PFSK-1 (cell line): Measurements from ENCODE around the gene ALOX5AP.

Experiments used
- FOXP2 ChIP-seq: optimal IDR thresholded peaks from 2 replicates; pipeline ENCODE3; 2011; ENCODE audit warnings: borderline replicate concordance, control low read depth, inconsistent platforms; ENCODE audit not compliant: insufficient read depth; ENCODE audit errors: extremely low read length, extremely low read depth
- POLR2AphosphoS5 ChIP-seq: IDR thresholded peaks from 2 replicates; pipeline ENCODE4 v1.6.1; 2012; ENCODE audit warnings: low read depth, mild to moderate bottlenecking, control low read depth, low read length, moderate library complexity
- SIN3A ChIP-seq: IDR thresholded peaks from 2 replicates; pipeline ENCODE4 v1.6.1; 2012; ENCODE audit warnings: mild to moderate bottlenecking, low read length, moderate library complexity, borderline replicate concordance; ENCODE audit not compliant: insufficient read depth
- TAF1 ChIP-seq: IDR thresholded peaks from 2 replicates; pipeline ENCODE4 v1.6.1; 2012; ENCODE audit warnings: low read length, control low read depth, borderline replicate concordance; ENCODE audit not compliant: insufficient read depth
- TF ChIP-seq, protein P1 (sequence below), 2 experiments: IDR thresholded peaks; 2 replicates each; pipeline versions ENCODE4 v1.6.1 to v1.8.0; 2011 to 2012; ENCODE audit warnings: low read depth in 2 of 2, low read length in 2 of 2, control low read depth in 1 of 2, inconsistent platforms in 1 of 2, mild to moderate bottlenecking in 1 of 2, moderate library complexity in 1 of 2; ENCODE audit not compliant: insufficient read depth in 1 of 2

The ALOX5AP gene

DNA sequence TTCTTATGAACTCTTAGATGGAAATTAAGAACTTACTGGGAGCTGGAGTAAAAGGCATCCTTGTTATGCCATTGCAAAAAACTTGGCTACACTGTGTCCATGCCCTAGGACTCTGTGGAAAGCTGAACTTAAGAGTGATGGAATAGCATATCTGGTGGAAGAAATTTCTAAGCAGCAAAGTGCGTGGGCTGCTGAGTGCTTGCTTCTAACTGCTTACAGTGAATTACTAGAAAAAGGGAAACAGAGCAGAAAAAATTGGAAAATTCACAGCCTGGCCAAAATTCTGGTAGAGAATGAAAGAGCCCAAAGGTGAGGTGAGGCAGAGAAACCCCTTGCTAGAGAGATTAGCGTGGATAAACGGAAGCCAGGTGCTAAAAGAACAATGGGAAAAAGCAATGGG is 44.3 kb downstream of the ALOX5AP start:
- TF ChIP-seq SIN3A, result no peak
- TF ChIP-seq FOXP2, result no peak
- no peak for TF ChIP-seq TAF1
- TF ChIP-seq, protein P1, sequence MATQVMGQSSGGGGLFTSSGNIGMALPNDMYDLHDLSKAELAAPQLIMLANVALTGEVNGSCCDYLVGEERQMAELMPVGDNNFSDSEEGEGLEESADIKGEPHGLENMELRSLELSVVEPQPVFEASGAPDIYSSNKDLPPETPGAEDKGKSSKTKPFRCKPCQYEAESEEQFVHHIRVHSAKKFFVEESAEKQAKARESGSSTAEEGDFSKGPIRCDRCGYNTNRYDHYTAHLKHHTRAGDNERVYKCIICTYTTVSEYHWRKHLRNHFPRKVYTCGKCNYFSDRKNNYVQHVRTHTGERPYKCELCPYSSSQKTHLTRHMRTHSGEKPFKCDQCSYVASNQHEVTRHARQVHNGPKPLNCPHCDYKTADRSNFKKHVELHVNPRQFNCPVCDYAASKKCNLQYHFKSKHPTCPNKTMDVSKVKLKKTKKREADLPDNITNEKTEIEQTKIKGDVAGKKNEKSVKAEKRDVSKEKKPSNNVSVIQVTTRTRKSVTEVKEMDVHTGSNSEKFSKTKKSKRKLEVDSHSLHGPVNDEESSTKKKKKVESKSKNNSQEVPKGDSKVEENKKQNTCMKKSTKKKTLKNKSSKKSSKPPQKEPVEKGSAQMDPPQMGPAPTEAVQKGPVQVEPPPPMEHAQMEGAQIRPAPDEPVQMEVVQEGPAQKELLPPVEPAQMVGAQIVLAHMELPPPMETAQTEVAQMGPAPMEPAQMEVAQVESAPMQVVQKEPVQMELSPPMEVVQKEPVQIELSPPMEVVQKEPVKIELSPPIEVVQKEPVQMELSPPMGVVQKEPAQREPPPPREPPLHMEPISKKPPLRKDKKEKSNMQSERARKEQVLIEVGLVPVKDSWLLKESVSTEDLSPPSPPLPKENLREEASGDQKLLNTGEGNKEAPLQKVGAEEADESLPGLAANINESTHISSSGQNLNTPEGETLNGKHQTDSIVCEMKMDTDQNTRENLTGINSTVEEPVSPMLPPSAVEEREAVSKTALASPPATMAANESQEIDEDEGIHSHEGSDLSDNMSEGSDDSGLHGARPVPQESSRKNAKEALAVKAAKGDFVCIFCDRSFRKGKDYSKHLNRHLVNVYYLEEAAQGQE (IDR thresholded peaks at IDR 0.05; ENCODE audit: insufficient read depth in 1 of 2, low read depth in 2 of 2, low read length in 2 of 2), result no peak

DNA sequence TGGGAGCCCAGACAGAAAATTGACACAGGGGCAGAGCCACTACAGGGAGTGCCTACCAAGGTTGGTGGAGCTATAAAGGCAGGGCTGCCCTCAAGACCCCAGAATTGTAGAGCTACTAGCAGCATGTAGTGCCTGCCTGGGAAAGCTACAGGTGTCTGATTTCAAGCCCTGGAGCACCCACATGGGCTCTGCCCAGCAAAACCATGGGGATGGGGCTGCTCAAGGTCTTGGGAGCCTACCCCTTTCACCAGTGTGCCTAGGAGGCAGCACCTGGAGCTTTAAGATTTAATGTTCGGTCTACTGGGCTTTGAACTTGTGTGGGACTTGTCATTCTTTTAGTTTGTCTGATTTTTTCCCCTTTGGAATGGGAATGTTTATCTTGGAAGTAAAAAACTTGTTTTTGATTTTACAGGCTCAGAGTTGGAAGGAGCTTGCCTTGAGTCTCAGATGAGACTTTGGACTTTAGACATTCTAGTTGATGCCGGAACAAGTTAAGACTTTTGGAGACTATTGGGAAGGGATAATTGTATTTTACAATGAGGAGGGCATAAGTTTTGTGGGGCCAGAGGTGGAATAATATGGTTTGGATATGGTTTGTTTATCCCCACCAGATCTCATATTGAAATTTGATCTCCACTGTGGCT is 45.1 kb downstream of the ALOX5AP start:
- TF ChIP-seq SIN3A (no peak), POLR2AphosphoS5 (no peak)

DNA sequence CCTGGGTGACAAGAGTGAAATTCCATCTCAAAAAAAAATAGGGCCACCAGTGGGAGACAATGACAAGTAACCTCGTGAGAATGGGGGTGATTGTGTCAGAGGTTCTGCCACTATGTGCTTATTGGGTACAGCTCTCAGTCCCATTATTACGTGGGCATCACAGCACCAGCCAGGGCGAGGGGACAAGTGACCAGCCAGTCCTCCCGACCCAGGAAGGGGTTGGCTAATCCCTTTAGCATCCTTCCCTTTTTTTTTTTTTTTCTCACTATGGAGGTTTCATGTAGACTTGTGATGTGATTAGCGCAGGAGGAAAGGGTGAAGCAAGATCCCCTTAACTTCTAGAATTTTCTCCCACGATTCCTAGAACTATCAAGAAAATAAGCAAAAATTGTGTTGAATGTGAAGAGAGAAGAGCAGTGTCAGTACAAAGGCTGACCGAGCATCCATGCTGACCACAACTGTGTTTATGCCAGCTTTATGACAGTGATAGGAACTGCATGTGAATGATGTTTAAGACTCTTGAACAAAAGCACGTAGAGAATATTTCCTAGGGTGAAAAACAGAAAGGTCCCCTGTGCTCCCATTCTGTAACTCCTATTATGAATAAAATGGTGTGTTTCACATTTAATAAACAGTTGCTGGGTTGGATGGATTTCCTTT is 50.0 kb downstream of the ALOX5AP start:
- TF ChIP-seq POLR2AphosphoS5 (no peak), FOXP2 (no peak), TAF1 (no peak), SIN3A (no peak)
- TF ChIP-seq, protein P1 (IDR thresholded peaks at IDR 0.05; ENCODE audit: insufficient read depth in 1 of 2, low read depth in 2 of 2, low read length in 2 of 2), result no peak

DNA sequence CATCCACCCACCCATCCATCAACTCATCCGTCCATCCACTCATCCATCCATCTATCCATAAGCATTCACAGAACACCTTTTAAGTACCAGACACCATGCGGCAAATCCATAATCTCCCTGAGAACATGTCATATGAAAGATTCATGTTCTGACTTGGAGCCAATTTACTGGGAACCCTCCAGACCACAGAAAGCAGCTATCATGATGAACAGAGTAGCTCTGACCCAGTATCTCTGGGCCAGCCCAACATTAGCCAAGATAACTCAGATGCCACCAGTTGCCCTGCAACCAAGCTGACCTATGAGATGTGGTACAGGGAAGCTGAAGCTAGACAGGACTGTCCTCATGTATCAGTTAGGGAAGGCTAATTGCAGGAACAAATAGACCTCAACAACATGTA is 51.3 kb downstream of the ALOX5AP start:
- TF ChIP-seq TAF1, result no peak
- no peak for TF ChIP-seq SIN3A
- no peak for TF ChIP-seq POLR2AphosphoS5
- no peak for TF ChIP-seq FOXP2
- TF ChIP-seq, protein P1 (IDR thresholded peaks at IDR 0.05; ENCODE audit: insufficient read depth in 1 of 2, low read depth in 2 of 2, low read length in 2 of 2), result no peak

DNA sequence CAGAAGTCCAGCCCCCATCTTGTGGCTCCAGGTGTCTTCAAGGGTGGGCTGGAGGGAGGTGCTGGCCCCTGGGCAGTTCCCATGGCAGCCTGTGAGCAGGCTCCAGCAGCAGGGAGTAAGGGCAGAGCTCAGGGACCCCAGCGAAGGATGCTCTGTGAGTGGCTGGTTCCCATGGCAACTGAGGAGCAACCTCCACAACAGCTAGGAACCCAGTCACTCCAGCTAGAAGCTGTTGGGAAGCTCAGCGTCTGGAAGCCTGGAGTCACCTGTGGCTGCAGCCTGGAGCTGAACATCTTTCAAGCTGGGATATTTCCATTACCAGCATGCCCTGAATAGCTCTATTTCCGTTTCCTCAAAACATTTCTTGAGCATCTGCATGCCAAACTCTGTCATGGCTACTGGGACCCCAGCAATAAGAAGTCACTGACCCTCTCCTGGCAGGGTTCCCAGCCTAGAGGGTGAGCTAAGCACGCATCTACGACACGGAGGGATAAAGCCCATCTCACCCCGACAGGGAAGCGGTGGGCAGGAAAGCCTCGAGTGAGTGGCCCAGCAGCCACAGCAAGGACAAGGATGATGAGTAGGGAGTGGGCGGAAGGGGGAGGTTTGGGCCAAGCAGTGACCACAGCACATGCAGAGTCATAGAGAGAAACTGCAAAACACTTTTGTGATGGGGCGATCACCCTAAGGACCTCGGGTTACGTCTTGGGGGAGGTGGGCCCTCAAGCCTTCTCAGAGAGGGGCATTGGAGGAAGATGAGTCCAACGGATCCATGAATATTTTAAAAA is 52.6 kb downstream of the ALOX5AP start:
- TF ChIP-seq TAF1 (no peak), FOXP2 (no peak), SIN3A (no peak), POLR2AphosphoS5 (no peak)
- TF ChIP-seq, protein P1 (IDR thresholded peaks at IDR 0.05; ENCODE audit: insufficient read depth in 1 of 2, low read depth in 2 of 2, low read length in 2 of 2), result no peak
